HG03175 (cell line): ENCODE measurements around the gene CYP46A1.
"Not testable (repeated sequence)": the region's sequence is repeated elsewhere in the genome, so short reads cannot be mapped to it uniquely, and the experiment has no call there.

Source experiments
- ATAC-seq: cut with Tn5 transposase; IDR thresholded peaks from one replicate; pipeline ENCODE4 v1.9.1; 2021; ENCODE audit warnings: mild to moderate bottlenecking, moderate library complexity; ENCODE audit not compliant: unreplicated experiment

CYP46A1 gene

DNA sequence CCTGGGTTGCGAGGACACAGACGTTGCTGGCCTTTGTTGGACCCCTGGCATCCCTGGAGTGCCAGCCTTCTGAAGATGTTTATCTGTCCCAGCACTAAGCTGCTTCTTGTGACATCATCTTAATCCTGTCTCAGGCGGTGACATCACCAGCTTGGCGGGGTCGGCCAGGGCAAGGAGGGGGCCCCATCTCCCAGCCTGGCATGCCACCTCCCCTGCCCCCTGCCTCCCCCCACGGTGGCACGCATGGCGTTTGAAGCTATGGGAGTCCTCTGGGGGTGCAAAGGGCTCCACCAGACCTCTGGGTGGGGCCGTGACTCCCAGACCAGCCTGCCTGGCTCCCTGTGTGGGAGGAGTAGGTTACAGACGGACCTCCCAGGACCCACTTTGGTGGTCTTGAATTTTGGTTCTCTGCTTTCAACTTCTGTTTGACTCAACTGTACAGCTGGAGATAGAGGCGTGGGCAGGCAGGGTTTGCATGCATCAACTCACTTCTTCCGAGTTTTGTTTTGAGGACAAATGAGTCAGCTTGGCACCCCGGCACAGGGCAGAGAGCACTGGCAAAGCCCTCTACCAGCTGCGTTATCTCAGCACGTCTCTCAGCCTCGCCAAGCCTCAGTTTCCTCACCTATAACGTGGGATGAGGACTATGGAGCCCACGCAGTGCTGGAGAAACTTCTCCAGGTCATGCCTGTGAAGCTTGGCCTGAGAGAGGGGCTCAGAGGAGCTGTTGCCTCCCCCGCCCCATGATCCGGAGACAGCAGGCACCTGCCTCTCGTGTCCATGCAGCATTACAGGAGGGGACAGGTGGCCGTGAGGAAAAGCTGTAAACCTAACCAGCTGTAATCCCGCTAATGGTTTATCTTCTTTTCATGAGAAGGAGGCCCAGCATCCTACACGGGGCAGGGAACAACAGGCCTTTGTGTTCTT, 70.3 kb downstream of the CYP46A1 start:
- no peak for ATAC-seq

DNA sequence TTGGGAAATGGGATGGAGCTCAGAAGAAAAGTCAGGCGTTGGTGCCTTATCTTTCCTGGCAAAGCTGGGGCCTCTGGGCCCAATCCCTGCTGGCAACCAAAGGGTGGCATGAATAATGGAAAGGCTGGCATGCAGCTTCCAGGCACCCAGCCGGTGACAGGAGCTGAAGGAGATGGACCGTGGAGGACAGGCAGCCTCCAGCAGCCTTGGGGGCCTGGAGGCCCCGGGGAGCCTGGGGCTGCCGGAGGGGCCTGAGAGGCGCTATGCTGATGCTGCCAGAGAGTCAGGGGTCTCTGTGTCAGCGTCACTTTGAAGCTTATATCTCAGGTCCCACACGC, 70.9 kb downstream of the CYP46A1 start:
- no peak for ATAC-seq

- ATAC-seq, result no peak
These were observed 71.8 kb downstream of the CYP46A1 start for GRCh38 chr14:99755629-99756603.

DNA sequence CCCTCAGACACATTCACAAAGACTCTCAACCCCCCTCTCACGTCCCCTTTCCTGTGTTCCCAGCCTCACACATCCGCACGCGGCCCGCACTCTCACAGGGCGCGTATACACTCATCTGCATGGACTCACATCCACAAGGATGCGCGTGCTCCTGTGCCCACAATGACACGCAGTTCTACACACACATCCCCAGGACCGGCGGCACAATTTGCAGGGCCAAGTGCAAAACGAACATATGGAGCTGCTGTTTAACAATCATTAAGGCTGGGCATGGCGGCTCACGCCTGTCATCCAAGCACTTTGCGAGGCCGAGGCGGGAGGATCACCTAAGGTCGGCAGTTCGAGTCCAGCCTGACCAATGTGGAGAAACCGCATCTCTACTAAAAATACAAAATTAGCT, 72.7 kb downstream of the CYP46A1 start:
- ATAC-seq, result no peak

- no peak for ATAC-seq
These were observed 73.4 kb downstream of the CYP46A1 start for GRCh38 chr14:99757331-99758070.

DNA sequence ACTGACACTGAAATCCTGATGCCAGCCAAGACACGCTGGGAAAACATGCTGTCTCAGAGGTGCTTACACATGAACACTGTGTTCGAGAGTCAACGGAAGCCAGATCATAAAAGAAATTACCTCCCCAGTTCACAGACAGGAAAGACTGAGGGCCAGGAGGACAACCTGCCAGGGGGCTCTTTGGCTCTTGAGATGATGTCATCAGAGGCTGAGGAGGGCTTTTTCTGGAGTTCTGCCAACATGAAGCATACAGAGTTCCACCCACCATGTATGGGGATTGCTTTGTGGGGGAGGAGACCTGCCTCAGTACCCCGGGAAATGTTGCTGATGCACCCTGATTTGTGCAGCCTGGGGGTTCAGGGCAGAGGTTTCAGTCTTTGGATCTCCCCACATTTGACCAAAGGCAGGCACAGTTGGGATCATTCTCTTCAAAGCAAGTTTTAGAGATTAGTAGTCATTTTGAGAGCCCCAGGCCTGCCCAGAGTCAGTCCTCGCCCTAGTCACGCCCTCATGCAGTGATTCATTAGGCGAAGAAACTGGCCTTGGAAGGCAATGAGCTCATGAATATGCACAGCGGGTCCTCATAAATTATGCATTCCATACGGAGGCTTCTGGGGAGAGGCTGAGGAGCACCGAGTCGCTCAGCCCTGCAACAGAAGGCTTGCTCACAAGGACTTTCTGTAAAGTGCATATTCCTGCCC, 74.2 kb downstream of the CYP46A1 start:
- ATAC-seq, result no peak

DNA sequence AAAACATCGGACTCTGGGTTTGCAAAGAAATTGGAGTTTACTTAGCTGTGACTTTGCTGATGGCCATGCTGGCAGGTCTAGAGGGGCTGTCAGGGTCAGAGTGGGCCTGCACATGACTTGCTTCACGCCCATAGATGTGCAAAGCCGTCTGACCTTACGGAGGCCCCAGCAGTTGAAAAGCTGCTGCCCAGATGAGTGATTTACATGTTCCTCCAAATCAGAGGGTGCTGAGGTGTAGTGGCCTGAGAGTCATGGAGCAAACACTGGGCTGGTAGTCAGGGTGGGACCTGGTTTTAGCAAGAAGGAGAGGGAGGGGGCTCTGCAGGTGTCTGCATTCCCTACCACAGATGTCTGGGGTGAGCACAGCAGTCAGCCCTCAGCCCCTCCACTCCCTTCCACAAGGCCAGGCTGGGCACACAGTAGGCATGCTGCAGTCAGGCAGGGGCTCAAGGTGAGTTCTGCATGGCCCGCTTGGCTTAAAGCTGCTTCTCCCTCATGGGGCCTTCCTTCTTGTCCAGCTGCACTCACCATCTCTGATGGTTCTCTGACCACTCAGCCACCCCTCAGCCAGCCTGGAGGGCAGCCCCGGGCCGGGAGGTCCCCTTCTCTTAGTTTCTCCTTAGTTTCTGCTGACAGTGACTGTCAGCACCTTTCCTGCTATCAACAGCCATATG, 74.9 kb downstream of the CYP46A1 start:
- ATAC-seq, result no peak

- ATAC-seq, result no peak
These were observed 75.4 kb downstream of the CYP46A1 start for GRCh38 chr14:99759546-99759925.

GRCh38 chr14:99760817-99761216, 76.7 kb downstream of the CYP46A1 start:
- ATAC-seq, result no peak

DNA sequence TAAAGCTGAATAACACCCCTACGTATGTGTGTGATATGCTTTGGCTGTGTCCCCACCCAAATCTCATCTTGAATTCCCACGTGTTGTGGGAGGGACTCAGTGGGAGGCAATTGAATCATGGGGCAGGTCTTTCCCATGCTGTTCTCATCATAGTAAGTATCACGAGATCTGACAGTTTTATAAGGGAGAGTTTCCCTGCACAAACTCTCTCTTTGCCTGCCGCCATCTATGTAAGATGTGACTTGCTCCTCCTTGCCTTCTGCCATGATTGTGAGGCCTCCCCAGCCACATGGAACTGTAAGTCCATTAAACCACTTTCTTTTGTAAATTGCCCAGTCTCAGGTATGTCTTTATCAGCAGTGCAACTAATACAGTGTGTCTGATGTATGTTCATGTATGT, 78.8 kb downstream of the CYP46A1 start:
- ATAC-seq, result not testable (repeated sequence)

- no peak for ATAC-seq
These were observed 79.6 kb downstream of the CYP46A1 start for GRCh38 chr14:99763527-99764221.

GRCh38 chr14:99764222-99764706, 80.2 kb downstream of the CYP46A1 start:
- no peak for ATAC-seq

DNA sequence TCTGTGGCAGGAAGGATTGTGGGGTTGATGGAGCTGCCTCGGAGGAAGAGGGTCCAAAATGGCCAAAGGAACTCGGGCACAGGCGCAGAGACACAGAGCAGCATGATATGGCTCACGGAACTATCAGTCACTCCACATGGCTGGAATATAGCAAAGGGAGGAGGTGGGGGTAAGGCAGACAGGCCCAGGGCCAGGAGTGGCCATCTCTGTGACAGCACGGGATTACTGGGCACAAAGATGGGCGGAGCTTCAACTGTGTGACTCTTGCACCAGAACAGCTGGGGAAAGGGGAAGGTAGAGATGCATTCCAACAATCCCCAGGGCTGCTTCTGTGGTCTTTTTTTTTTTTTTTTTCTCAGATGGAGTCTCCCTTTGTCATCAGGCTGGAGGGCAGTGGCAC, 84.3 kb downstream of the CYP46A1 start:
- no peak for ATAC-seq

- ATAC-seq, result no peak
These were observed 85.0 kb downstream of the CYP46A1 start for GRCh38 chr14:99769123-99769522.

GRCh38 chr14:99769799-99770198, 85.7 kb downstream of the CYP46A1 start:
- no peak for ATAC-seq

- no peak for ATAC-seq
These were observed 88.5 kb downstream of the CYP46A1 start for GRCh38 chr14:99772371-99773283.

DNA sequence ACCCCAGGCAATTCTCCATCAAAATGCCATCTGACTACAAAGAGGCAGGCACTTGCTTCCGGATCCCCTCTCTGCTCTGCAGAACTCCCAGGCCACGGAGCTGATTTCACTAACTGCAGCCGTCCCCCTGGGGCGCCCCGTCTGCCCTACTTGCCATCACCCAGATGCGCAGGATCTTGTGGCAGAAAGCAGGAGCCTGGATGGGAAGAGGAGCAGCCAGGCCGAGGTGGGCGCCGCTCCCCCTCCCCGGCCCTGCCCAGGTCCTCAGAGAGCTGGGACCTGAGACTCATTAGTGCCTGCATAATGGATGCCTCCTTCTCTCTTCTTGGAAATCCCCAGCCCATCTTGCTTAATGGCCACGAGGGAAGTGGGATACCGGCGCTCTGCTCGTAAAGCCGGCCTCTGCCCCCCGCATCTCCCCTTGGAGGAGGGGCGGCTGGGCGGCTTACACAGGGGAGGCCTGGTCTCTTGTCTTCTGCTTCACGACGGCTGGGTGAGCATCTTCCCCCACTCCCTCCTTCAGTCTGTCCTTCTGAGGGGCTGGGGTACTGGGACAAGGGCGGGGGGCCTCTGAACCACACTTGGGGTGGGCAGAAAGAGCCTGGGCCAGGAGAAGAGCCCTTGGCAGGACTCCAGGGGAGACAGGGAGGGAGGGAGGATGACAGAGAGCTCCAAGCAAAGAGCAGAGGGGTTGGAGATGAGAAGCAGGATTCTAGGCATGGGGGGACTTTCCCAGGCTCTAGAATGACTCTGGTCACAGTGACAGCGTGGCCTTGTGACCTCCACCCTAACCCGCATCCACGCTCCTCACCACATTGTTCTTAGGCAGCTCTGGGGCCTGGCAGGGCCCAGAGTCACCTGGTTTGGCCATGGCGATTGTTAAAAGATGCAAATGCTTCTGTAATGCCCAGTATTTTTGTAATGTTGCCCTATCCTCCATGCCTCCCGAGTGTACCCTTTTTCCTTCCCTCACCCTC, 89.7 kb downstream of the CYP46A1 start:
- ATAC-seq, result no peak
